ENCODE results near the gene RBMS3. TPM values are rescaled to one million over a fixed set of nuclear protein-coding genes. Genes with fewer than 3 reads are reported as not detected.

The RBMS3 gene
- total and polyA plus RNA-seq, 2 of the 8 experiments (the other 6 are each of a cell fraction or from before 2014, with no cell fraction given) = 3.7 to 6.9 TPM

DNA sequence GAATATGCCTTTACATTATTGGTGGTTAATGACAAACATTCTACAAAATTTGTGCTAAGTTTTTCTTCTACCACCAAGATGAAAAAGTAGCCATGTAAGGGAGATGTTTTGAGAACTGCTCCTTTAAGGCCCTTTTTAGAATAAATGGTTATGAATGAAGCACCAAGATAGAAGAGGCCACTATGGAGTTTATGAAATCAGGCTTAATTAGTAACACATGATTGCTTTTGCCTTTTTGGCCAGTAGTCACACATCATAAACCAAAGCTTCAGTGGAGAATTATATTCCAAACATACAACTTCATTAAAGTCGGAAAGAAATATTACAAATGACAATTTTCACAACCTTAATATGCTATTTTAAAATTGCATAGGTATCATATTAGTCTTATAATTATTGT is 331.7 kb downstream of the RBMS3 start:
- no peak overlapping the region for H3K27ac ChIP-seq (ENCODE audit: low read depth, low read length)
- WGBS, 2 experiments (ENCODE audit: extremely low coverage in 1 of 2, insufficient coverage in 1 of 2, insufficient read length in 1 of 2, insufficient replicate concordance in 2 of 2, low coverage in 1 of 2, low lambda C conversion rate in 2 of 2, missing lambda C conversion rate in 1 of 2) = 92% methylated on average over 1 of the region's 1 CpG; no CpG with 5 or more reads in 1 of the 2 experiments

More for the DNA sequence above, 331.7 kb downstream of the RBMS3 start:
- TF ChIP-seq RBBP5 (IDR thresholded peaks at IDR 0.05; ENCODE audit: borderline replicate concordance, low read depth, low read length) = no peak
- no peak for TF ChIP-seq SP1 (IDR thresholded peaks at IDR 0.05; ENCODE audit: low read depth, low read length)
- no peak for TF ChIP-seq MAFK (IDR thresholded peaks at IDR 0.05; ENCODE audit: low read depth, low read length)
- TF ChIP-seq TAF1 (IDR thresholded peaks at IDR 0.05; ENCODE audit: low read depth, low read length) = no peak
- TF ChIP-seq NRF1 (IDR thresholded peaks at IDR 0.05; ENCODE audit: low read depth, low read length) = no peak
- TF ChIP-seq POU5F1 (IDR thresholded peaks at IDR 0.05; ENCODE audit: low read depth, low read length) = no peak
- no peak for TF ChIP-seq GTF2F1 (IDR thresholded peaks at IDR 0.05; ENCODE audit: borderline replicate concordance, low read depth, low read length)
- TF ChIP-seq TCF12 (IDR thresholded peaks at IDR 0.05; ENCODE audit: low read depth, low read length) = no peak
- TF ChIP-seq GABPA (IDR thresholded peaks at IDR 0.05; ENCODE audit: borderline replicate concordance, insufficient read depth, low read length) = no peak
- TF ChIP-seq, protein P1, sequence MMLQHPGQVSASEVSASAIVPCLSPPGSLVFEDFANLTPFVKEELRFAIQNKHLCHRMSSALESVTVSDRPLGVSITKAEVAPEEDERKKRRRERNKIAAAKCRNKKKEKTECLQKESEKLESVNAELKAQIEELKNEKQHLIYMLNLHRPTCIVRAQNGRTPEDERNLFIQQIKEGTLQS (IDR thresholded peaks at IDR 0.05; ENCODE audit: insufficient read depth, low read depth, low read length) = no peak
- no peak for TF ChIP-seq YY1 (IDR thresholded peaks at IDR 0.05; ENCODE audit: low read depth, low read length)
- no peak for TF ChIP-seq CHD2 (IDR thresholded peaks at IDR 0.05; ENCODE audit: low read length)
- TF ChIP-seq FOSL1 (IDR thresholded peaks at IDR 0.05; ENCODE audit: insufficient read depth, low read depth, low read length) = no peak
- Histone ChIP-seq H3K4me3 (ENCODE audit: extremely low read depth in 1 of 4, insufficient read depth in 2 of 4, low read depth in 3 of 4, low read length in 4 of 4) (no peak overlapping the region), H3K56ac (replicated peaks; ENCODE audit: insufficient read length, low read depth, low read length) (no peak overlapping the region), H3K27me3 (replicated peaks in 1 of 4; ENCODE audit: control insufficient read depth in 3 of 4, extremely low read depth in 1 of 4, insufficient read depth in 3 of 4, low read length in 3 of 4) (no peaks in the 10 kb centered on the region), H3K36me3 (ENCODE audit: control insufficient read depth in 2 of 4, insufficient read depth in 4 of 4, low read length in 3 of 4) (no peaks in the 10 kb centered on the region), H3K18ac (ENCODE audit: extremely low read depth, low read length) (no peak overlapping the region), H4K20me1 (replicated peaks in 1 of 2; ENCODE audit: control insufficient read depth in 1 of 2, insufficient read depth in 2 of 2, low read length in 2 of 2) (no peaks in the 10 kb centered on the region), H2AK5ac (ENCODE audit: low read depth, low read length) (no peak overlapping the region), H3K9me3 (ENCODE audit: insufficient read depth in 2 of 2, low read depth in 1 of 2, low read length in 1 of 2) (no peaks in the 10 kb centered on the region), H4K91ac (replicated peaks; ENCODE audit: insufficient read length, low read length) (no peak overlapping the region), H4K5ac (ENCODE audit: insufficient read length, low read depth, low read length) (no peak overlapping the region), H2BK12ac (ENCODE audit: low read depth, low read length) (no peak overlapping the region), H3K79me1 (ENCODE audit: low read depth, low read length) (no peaks in the 10 kb centered on the region), H2BK20ac (ENCODE audit: low read length) (no peak overlapping the region), H3K23ac (ENCODE audit: insufficient read length) (no peak overlapping the region), H3K4ac (replicated peaks; ENCODE audit: insufficient read length, low read depth, low read length) (no peak overlapping the region), H4K8ac (ENCODE audit: extremely low read depth, insufficient read depth, low read length) (no peak overlapping the region), H2BK120ac (replicated peaks; ENCODE audit: low read depth, low read length) (no peak overlapping the region), H3K4me2 (ENCODE audit: insufficient read depth in 1 of 2, low read depth in 2 of 2, low read length in 2 of 2) (no peak overlapping the region), H3K4me1 (replicated peaks in 1 of 4; ENCODE audit: control insufficient read depth in 3 of 4, insufficient read depth in 4 of 4, low read length in 3 of 4) (no peaks in the 10 kb centered on the region), H2AFZ (ENCODE audit: low read length) (no peak overlapping the region), H2BK15ac (ENCODE audit: low read length) (no peak overlapping the region), H3K79me2 (ENCODE audit: control insufficient read depth in 1 of 2, insufficient read depth in 2 of 2, low read length in 2 of 2) (no peaks in the 10 kb centered on the region), H3K9ac (replicated peaks in 1 of 4; ENCODE audit: extremely low read depth in 1 of 4, low read depth in 3 of 4, low read length in 3 of 4) (no peak overlapping the region), H3K14ac (ENCODE audit: insufficient read length) (no peak overlapping the region), H2BK5ac (ENCODE audit: low read depth, low read length) (no peak overlapping the region), H3K23me2 (ENCODE audit: low read depth, low read length) (no peaks in the 10 kb centered on the region)
- FAIRE-seq = no peak
- ChIA-PET POLR2A (ENCODE audit: partially characterized antibody) (no interaction called here), CTCF (ENCODE audit: partially characterized antibody) (no interaction called here)
- DNase-seq (ENCODE audit: low read depth in 1 of 2, low spot score in 2 of 2) = no peak
